Activated CD8-positive, alpha-beta memory T cell treated with anti-CD3 and anti-CD28 coated beads for 4 hours (primary cell): ENCODE data around the gene DHX38.
"Not testable (repeated sequence)": the region's sequence is repeated elsewhere in the genome, so short reads cannot be mapped to it uniquely, and the experiment has no call there.

Experiments used
- DNase-seq, 2 donors: peaks; one replicate each; pipeline ENCODE4 v3.0.0-alpha.2; 2020; ENCODE audit warnings: low read depth in 2 of 2

Gene DHX38

DNA sequence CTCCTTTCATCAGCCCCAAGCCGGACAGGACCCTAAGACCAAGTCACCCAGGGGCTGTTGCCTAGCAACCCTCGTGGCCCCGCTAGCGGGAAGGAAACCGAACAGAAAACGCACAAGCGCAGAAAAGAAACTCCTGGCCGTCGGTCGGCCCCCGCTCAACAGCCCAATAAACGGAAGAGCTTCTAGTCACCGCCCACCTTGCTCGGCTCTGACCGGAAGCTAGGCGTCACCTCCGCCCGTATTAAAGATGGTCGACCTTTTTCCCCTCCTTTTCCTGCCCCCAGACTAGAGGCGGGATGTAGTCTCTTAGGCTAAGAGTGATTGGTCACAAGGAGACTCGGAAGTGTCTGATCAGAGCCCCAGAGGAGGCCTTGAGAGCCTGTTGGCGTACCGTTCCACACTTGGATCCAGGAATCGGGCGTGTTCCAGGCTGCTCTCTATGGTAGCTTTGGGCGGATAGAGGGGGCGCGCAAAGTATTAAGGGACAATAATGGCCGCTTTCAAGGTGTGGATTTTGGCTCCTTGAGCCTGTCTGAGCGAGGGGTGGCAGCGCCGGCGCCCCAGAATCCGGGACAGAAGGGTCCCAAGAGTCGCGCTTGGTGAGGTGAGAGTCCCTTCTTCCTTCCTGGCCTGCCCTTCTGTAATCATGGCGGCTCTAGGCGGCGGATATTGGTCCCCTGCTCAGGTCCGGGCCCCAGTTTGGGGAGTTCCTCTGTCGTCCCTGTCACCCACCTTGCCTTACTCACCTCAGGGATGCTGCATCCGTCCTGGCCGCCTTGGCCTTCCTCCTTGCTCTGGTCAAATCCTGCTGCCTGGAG lies at the start of gene DHX38, which contains the start of gene TXNL4B:
Gene DHX38 (plus strand): TSS at position 400 of the 818 bp plus-strand sequence. CDS start 2,311 bp downstream, outside the sequence.
Gene TXNL4B (minus strand): TSS at position 173 of the 818 bp plus-strand sequence. CDS start 2,871 bp downstream, outside the sequence.
- peak; percentile 82 to 87 for DNase-seq

DNA sequence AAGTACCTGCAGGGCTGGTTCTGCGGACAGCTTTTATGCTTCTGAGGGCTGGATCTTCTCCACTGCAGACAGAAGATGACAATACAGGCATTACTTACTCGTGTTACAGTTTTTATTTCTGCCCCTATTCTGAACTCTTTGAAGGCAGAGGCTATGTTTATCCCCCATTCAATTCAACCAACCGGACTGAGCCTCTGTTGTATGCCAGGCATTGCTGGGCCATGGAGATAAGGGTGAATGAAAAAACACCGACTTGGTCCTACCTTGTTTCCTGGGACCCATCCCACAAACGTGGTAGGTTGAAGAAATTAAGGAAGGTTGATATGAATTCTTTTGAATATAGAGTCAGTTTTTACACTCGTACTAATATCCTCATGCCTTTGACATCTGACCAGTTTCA lies 49.4 kb upstream of the DHX38 start:
- DNase-seq: no peak

DNA sequence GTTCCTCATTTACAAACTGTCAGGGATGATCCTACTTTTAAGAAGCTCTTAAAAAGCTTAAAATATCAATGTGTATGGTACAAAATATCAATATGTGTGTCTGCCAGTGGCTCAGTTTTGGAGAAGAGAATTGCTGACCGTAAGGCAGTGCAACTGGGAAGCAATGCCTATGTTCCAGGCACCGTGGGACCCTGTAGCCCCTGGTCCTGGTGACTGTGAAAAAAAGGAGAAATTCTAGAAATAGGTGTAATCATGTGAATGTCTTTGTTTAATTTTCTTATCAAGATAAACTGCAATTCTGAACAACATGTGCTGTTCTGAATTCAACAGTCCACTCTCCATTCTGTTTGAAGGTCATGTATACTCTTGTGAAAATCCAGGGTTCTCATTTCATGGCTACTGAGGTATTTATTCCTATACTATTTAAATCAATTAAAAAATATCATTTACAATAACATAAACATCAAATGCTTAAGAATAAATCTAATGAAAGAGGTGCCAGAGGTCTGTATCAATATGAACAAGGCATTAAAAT lies 48.8 kb upstream of the DHX38 start:
- DNase-seq: no peak

GRCh38 chr16:72049110-72049509 lies 44.5 kb upstream of the DHX38 start:
- DNase-seq: no peak

- DNase-seq: no peak
Observed at GRCh38 chr16:72050769-72051464, 42.7 kb upstream of the DHX38 start.

DNA sequence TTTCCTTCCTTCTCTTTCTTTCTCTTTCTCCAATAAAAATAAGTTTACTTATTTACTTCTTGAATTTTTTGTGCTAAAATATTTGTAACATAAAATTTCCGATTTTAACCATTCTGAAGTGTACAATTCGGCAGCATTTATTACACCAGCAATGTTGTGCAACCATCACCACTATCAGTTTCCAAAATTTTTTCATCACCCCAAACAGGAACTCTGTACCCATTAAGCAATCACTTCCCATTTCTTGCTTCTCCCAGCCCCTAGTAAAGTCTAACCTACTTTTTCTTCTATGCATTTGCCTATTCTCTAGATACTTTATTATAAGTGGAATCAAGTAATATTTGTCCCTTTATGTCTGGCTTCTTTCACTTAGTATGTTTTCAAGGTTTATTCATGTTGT lies 41.8 kb upstream of the DHX38 start:
- DNase-seq: no peak

GRCh38 chr16:72054254-72054847 lies 39.3 kb upstream of the DHX38 start, which contains the start of gene HP:
Gene HP, plus strand, starts transcription at chr16:72054505. Its CDS starts 148 bp downstream, at chr16:72054653.
- DNase-seq: not testable (repeated sequence)

- DNase-seq: no peak
Observed at GRCh38 chr16:72055911-72056310, 37.7 kb upstream of the DHX38 start.

DNA sequence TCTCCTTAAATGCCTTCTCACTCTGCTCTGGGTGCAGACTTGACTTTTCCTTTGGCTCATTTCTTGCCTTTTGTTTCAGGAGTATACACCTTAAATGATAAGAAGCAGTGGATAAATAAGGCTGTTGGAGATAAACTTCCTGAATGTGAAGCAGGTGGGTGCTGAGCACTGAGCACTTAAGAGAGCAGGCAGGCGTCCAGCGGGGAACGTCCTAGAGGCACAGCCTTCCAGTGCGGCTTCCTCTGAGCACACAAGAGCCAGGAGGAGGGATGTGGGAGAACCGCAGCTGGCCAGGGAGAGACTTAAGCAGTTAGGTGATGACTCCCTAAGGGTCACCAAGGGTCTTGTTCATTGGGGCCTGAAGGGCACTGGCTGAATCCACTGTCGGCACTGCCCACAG lies 36.3 kb upstream of the DHX38 start:
- DNase-seq: not testable (repeated sequence)

DNA sequence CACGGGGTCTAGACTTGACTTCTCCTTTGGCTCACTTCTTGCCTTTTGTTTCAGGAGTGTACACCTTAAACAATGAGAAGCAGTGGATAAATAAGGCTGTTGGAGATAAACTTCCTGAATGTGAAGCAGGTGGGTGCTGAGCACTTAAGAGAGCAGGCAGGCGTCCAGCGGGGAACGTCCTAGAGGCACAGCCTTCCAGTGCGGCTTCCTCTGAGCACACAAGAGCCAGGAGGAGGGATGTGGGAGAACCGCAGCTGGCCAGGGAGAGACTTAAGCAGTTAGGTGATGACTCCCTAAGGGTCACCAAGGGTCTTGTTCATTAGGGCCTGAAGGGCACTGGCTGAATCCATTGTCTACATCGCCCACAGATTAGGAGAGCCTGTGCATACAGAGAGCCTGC lies 34.6 kb upstream of the DHX38 start:
- DNase-seq: not testable (repeated sequence)

- no peak for DNase-seq
Observed at GRCh38 chr16:72060405-72060804, 33.2 kb upstream of the DHX38 start.

DNA sequence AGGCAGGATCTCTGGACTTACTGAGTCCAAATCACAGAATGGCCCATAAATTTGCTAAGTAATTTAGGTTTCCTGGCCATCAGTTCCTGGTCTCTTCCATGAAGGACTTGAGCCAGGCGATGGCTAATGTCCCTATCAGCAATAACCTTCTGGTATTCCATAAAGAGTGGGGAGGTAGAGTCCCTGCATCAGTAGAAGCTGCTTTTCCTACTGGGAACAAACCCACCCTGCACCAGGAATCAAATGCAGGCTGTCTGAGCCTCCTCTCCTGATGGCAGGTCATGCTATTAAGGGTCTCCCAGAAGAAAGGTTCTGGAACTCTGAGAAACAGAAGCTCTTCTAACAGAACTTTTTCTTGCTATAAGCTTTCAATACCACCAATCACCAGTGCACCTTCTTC lies 32.1 kb upstream of the DHX38 start:
- DNase-seq: no peak

GRCh38 chr16:72064361-72064894 lies 29.2 kb upstream of the DHX38 start:
- DNase-seq: no peak

GRCh38 chr16:72066747-72067146 lies 26.9 kb upstream of the DHX38 start:
- no peak for DNase-seq

DNA sequence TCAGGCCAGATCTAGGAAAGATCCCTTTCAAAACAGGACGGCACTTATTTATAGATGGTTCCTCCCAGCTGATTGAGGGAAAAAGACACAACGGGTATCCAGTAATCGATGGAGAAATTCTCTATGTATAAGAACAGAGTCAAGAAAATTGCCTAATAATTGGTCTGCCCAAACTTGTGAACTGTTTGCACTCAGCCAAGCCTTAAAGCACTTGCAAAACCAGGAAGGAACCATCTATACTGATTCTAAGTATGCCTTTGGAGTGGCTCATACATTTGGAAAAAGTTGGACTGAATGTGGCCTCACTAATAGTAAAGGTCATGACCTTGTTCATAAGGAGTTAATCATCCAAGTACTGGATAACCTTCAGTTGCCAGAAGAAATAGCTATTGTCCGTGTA lies 24.7 kb upstream of the DHX38 start:
- DNase-seq: no peak

DNA sequence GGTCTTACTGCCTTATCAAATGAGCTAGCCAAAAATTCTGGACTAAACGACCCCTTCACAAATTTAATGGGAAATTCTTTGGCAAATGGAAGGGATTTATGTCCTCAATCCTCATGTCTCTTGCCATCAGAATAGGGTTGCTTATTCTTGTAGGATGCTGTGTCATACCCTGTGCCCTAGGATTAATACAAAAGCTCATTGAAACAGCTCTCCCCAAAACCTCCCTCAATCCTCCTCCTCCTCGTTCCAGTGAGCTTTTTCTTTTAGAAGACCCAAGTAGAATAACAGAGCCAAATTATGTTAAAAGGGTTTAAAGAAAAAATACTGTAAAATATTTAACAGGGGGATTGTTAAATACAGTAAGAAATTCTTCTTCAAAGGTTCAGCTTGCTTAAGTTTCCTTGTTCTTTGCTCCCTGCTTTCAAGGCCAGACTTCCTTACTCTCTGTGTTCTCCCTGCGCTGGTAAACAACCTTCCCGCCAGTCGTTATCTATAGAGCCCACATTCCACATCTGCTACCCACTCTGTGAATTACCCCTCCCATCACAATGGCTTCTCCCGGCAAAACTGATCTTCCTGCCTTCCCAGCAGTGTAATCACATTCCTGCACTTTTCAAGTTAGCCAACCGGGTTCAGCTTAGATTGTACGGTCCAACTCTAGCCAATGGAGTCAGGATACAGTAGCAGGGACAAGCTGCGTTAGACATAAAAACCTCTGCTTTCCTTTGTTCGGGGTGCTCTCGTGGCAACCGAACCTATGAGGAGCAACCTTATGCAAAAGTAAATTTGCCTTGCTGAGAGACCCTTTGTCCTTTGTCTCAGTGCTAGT lies 20.9 kb upstream of the DHX38 start:
- DNase-seq: no peak

GRCh38 chr16:72073560-72074230 lies 20.0 kb upstream of the DHX38 start:
- DNase-seq: no peak

GRCh38 chr16:72075067-72075466 lies 18.6 kb upstream of the DHX38 start:
- not testable (repeated sequence) for DNase-seq

GRCh38 chr16:72076991-72077706 lies 16.5 kb upstream of the DHX38 start:
- DNase-seq: not testable (repeated sequence)
